SU-DHL-6 (cell line): Measurements from ENCODE around the gene OLFM1.

Experiments used
- CTCF ChIP-seq: fragments of 200-600 bp; sonication (generic); IDR thresholded peaks from one replicate; pipeline ENCODE4 v1.5.1; 2017; ENCODE audit warnings: antibody characterized with exemption, mild to moderate bottlenecking, low read length, moderate library complexity; ENCODE audit not compliant: insufficient read depth, poor library complexity, severe bottlenecking
- EZH2phosphoT487 ChIP-seq: fragments of 200-600 bp; sonication (generic), shearing (Covaris generic); conservative IDR thresholded peaks from 2 replicates; pipeline ENCODE4 v1.6.1; 2018; ENCODE audit warnings: mild to moderate bottlenecking, antibody characterized with exemption, low read length, moderate library complexity, mixed read lengths

GRCh38 chr9:135040892-135041291 is 46.6 kb upstream of the OLFM1 start:
- TF ChIP-seq CTCF = no peak
- TF ChIP-seq EZH2phosphoT487 = no peak
